ENCODE measurements around the gene TAF4.

DNA sequence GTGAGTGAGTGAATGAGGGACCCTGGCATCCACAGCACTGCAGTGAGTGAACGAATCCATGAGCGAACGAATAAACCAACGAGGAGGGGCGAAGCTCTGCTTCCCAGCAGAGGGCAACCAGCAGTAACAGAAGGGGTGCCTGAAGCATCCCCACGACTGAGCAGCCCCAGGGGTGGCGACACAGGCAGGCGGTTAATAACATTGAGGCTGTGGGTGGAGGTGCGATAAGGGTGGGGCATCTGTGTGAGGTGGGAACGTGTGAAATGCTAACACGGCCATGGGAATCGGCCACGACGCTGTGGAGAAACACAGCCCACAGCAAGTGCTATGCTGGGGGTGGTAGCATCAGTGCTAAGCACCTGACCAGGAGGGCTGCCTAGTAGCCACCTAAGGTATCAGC, 75.9 kb downstream of the TAF4 start:
- TF ChIP-seq, protein P1, sequence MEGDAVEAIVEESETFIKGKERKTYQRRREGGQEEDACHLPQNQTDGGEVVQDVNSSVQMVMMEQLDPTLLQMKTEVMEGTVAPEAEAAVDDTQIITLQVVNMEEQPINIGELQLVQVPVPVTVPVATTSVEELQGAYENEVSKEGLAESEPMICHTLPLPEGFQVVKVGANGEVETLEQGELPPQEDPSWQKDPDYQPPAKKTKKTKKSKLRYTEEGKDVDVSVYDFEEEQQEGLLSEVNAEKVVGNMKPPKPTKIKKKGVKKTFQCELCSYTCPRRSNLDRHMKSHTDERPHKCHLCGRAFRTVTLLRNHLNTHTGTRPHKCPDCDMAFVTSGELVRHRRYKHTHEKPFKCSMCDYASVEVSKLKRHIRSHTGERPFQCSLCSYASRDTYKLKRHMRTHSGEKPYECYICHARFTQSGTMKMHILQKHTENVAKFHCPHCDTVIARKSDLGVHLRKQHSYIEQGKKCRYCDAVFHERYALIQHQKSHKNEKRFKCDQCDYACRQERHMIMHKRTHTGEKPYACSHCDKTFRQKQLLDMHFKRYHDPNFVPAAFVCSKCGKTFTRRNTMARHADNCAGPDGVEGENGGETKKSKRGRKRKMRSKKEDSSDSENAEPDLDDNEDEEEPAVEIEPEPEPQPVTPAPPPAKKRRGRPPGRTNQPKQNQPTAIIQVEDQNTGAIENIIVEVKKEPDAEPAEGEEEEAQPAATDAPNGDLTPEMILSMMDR (IDR thresholded peaks at IDR 0.05): no peak
- no peak for TF ChIP-seq POLR2A (IDR thresholded peaks at IDR 0.05)

Data from vagina (tissue), 2 donors.